NCI-H2081 treated with DMSO at 0.1 percent for 48 hours (cell line): ENCODE data around the gene PIMREG.

Source experiments
- DNase-seq: peaks from one replicate; lab custom pipeline; 2025; lab: John Stamatoyannopoulos, UW

PIMREG gene

DNA sequence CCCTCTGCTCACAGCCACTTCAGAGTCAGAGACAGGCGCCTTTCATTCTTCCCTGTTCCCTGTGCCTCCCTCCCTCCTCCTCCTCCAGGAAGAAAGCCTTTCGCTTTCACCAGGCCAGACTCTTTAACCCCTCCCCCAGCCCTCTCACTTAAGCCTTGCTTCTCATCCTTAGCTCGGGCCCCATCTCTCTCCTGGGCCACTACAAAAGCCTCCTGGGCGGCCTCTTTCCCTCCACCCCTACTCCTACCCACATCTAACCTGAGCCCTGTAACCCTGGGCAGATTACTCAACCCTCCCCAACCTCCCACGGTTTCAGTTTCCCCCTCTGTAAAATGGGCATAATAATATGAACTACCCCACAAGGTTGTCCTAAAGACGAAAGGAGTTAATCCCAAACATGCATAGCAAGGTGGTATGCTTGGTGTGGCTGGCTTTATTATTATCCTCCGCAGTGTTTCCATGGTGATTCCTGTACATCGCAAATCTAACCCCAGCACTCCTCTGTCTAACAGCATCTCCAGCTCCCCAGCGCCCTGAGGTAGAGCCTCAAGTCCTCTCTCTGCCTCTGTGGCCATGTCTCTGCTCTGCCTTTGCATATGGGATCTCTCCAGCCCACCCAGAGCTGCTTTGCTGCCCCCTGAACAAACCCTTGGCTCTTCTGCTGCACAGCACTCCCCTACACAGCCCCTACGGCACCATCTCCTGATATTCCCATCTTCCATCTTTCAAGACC lies 17.7 kb downstream of the PIMREG start:
- DNase-seq, result no peak

DNA sequence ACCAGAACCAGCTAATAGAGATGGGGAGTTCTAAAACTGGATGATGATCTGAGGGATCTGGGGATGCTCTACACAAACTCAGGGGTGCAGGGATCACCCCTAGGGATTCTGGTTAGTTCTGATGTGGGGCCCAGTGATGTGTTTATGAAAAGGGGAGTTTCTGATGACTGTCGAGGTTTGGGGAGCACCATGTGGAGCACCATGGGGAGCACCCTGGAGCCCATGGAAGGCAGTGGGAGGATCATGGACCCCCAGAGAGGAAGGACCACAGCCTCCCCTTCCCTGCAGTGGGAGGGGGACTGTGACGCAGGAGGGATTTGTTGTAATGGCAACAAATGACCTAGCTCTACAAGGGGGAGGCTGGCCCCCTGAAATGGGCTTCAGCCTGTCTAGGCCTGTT lies 18.4 kb downstream of the PIMREG start:
- no peak for DNase-seq

DNA sequence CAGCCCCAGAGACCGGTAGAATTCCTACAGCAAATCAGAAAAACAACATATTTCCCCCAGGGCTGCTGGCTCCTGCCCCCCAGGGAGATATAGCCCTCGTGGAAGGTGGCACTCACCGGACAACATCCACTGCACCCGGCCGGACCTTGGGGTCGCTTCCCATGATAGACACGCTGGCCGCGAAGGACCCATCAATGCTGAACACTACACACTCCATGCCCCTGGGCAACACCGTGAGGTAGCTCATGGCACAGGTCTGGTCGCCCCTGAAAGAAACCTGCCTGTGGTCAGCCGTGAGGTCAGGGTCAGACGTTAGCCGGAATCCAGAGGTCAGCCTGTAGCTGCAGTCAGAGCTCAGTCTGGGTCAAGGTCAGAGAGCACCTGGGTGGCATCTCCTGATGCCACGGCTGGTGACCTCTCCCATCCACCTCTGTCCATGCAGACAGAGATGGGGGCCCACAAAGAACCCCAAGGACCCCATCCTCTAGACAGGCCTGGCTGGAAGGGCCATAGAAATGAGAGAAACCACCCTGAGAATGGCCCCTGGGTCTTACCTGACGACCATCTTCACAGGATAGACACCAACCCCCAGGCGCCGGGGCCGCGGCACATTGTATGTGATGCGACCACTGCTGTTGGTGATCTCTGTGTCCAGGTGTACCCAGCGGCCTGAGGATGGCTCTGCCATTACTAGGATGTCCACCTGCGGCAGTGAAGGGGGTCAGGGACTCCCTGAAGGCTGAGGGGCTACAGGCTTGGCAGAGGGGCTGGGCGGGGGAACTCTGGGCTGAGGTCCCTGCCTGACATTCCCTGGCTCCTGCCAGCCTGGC lies 19.6 kb downstream of the PIMREG start:
- no peak for DNase-seq

DNA sequence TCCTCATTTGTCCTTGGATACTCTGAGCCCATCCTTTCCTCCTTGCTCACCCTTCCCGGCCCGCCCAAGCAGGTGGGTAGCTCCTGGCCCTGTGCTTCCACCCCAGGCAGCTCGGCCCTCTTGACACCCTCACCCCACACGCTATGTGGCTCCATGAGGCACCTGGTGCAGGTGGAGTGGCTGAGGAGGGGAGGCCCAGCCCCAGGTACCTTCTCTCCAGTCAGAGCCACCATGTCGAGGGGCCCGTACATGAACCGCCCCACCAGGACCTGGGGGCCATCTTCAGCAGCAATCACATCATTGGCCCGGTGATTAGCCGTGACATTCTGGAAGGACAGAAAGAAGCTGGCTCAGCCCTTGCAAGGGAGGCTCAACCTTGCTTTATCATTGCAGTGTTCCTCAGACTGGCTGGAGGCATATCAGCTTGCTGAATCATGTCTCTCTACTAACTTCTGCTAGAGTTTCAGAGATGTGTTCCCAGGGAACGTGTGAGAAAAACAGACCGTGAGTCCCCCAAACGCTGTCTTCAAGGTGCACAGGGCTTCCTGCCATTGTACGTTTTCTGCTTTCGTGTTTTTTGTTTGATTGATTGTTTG lies 20.3 kb downstream of the PIMREG start:
- no peak for DNase-seq

DNA sequence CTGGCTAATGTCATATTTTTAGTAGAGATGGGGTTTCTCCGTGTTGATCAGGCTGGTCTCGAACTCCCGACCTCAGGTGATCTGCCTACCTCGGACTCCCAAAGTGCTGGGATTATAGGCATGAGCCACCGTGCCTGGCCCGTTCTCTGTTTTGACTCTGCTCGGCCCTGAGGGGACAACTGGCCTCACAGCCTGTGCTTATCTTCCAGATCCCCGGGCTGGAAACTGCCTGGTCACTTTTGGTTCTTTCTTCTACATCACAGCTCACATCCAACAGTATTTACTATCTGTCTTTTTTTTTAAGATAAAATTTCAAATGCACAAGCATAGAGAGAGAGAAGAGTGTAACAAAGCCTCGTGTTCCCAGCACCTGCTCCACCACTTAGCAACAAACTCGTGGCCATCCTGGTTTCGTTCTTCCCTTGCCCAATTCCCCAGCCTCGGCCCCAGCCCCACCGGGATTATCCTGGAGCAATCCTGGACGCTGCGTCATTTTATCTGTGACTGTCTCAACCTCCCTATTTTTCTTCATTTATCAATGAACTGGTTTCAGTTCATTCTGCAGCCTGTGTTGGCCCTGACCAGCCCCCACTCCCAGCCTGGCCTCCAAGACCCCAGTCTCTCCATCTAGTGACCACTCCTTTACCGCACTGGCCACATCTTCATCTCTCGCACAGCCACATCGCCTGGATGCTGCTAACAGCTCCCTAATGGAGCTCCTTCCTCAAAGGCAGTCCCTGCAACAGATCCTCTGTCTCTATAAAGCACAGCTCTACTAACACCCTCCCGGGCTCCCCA lies 21.1 kb downstream of the PIMREG start:
- DNase-seq, result no peak

DNA sequence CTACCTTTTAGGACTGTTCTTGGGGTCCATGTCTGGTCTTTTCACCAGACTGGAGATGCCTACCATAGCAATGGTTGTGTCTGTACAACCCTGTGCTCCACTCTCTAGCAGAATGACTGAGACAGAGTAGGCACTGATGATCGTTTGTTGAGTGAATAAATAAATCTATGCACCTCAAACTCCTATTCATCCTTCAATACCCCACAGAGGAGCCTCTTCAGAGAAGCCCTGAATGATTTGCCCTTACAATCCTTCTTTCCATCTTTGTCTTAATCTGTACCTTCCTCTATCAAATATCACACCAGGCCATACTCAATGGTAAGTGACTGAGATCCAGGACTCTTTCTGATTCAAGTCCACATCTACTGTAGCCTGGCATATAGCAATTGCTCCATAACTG lies 23.3 kb downstream of the PIMREG start:
- DNase-seq, result no peak

DNA sequence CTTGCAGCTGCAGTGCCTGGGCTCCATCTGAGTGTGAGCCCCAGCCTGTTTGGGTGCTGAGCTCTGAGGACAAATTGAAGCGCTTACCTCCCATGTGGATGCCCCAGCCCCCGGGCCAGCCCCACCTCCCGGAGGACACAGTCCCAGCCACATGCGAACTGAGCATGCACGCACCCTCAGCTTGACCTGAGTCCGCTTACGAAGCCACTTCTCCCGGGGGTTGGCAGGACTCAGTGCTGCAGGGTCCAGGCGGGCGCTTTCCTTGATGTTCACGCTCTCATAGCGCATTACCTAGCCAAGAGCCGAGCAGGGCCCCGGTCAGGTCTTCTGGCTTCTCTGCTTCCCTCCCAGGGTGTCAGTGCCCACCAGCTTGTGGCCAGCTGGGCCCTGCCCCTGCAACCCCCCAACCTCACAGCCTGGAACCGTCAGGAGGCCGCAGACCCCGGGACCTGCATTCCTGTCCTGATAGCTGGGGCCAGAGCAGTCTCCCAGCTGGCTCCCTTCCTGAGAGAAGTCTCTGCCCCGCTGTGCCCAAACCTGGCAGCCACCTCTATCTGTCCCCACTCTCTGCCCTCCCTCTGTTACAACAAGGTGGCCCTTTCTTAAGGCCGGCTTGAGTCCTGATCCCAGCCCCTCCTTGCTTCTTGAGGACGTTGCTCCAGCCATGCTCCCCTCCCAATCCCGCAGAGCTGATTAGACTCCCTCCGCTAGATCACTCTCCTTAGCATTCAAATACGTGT lies 24.0 kb downstream of the PIMREG start:
- no peak for DNase-seq

DNA sequence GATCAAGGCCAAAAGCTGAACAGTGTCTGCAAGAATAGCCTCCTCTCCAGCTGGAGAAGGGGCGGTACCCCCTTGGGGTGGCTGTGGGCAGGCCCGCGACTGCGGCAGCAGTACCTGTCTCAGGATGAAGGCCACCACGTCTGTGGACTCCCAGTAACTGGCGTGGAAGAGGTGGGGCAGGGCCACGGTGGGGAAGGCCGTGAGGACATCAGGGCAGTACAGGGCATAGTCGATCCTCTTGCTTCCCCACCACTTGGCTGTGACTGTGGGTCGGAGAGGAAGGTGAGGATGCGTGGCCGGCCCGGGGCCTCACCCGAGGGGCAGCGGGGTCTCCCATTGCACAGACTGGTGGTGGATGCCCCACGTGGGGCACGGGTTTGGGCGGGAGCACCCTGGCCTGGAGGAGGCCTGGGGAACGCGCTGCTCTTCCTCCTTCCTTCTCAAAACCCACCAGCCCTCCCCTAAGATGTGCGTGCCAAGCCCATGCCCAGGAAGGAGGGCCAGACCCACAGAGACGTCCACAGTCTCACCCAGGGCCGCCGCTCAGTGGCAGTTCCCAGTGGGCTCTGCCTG lies 26.0 kb downstream of the PIMREG start:
- no peak for DNase-seq

DNA sequence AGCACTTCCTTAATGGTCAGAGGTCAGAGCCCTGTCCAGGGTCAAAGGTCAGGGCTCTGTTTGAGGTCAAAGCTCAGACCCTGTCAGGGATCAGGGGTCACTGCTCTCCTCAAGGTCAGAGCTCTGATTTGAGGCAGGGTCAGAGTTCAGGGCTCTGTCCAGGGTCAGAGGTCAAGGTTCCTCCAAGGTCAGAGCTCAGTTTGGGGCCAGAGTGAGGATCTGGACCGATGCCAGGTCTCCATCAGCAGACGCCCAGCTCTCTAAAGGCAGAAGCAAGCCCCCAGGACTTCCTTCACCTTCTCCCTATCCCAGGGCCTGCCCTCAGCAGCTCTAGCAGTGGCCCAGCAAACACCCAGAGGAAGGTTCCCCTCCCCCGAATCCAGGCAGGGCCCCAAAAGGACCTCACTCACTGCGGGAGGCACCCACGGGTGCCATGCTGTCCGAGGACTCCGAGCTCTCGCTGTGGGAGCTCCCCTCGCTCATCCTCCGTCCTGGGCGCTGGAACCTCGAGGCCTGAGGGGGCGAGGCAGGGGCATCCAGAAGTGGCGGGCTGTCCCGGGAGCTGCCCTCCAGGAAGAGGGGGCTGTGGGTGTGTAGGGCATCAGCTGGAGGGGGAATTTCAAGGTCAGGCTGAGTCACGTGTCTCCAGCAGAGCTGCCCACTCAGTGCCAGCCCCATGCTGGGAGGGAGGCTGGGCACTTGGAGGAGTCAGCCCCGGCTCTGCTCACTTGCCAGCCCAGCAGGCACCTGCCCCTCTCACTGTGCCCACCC lies 26.7 kb downstream of the PIMREG start:
- DNase-seq, result no peak

DNA sequence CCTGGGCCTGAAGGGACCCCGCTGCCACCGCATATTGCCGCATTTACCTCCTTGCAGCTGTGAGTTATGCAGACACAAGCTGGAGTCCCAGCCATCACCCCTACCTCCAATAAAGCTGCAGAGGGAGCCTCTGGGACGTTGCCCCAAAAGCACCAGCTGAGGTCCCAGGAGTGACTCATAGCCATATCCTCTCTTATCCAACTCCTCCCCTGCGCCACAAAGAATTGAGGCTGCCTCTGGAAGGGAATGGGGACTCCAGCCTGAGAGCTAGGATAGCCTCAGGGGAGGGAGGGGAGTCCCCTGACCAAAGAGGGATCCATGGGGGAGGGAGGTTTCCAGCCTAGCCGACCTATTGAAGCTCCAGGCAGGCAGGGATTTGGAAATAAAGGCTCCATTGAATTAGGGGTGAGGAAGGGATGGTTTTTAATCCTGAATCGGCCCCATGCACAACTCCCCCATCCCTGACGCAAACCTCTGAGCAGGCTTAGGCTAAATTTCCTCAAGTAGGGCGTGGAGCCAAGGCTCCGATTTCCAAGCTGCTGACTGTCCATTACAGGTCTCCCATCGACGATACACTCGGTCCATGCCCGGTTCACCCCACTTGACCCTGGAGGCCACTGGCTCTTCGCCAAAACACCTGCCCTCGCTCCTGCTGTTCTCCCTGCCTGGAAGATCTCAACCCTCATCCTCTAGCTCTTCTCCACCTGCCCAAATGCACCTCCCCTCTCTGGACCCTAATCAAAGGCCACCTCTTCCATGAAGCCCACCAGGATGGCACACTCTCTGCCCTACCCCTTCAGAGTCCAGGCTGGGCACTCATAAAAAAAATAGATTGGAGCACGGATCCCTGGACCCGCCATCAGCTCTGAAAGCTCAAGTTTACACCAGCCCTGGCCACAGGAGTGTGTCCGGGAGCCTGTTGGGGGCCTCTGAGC lies 27.5 kb downstream of the PIMREG start:
- DNase-seq, result no peak

DNA sequence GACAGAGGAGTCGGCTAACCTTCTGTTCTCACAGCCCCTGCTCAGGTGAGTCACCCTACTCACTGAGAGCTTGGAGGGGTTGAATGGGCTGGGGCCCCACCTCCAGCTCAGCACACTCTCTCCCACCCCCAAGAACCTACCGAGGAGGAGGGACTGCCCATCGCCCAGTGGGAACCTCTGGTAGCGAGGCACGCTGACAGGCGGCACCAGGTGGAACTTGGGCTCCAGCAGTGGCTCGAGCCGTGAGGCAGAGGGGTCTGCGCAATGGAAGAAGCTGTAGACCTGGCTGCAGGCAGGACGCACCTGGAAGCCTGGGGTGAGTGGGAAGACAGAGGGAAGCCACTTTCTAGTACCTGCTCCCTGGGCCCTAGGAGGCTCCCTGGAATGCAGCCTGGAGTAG lies 28.3 kb downstream of the PIMREG start:
- DNase-seq, result no peak

DNA sequence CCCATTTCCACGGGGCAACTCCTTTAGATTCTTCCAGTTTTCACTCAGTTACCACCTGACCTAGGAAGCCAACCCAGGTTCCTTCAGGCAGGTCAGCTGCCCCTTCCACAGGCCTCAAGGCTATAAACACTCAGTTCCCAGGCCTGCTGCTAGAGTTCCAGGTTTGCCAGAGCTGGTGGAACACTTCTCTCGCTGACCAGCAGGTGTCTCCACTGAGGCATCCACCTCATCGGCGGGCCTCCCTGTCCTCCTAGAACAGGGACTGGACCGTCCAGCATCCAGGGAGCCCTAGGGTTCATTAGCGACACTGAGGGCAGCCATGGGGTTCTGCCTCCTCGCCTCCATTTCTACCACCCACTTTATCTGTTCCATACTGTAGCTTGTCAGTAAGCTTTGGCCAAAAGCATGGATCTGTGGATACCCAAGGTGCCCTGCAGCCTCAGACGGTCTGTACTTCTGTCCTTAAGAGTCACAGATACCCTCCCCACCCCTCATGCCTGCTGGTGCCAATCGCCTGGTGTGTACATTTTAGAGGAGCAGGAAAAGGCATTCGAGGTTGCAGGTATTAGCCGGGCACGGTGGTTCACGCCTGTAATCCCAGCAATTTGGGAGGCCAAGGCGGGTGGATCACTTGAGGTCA lies 29.0 kb downstream of the PIMREG start:
- no peak for DNase-seq

DNA sequence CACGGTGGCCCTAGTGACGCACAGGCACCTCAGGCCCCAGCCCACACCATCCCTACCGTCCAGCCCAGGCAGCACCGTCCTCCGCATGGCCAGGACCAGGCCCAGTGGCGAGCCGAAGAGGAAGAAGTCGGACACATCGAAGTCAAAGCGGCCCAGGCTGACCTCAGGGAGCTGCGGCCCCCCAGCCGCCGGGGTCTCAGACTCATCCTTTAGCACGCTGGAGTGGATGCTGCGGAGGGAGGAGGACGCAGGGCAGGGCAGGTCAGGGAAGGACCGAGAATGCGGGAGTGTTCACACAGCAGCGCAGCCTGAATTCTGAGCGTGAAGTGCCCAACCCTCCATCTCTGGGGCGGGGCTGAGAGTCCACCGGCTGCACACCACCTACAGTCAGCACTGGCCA lies 30.1 kb downstream of the PIMREG start:
- DNase-seq, result no peak

DNA sequence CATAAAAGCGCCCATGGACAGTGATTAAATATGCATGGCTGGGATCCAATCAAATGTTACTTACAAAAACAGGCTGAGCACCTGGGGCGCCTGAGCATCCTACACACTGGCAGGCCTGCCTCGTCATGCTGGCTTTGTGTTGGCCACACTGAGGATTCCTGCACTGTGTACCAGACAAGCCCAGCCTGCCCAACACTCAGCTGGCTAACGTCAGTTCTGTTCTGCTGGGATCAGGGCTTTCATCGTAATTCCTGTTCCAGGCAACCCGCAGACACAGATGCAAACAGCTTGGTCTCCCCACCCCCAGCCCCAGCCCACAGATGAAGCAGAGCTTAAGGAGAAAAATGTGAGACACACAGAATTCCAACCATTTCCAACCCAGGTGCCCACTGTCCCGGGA lies 30.7 kb downstream of the PIMREG start:
- no peak for DNase-seq

DNA sequence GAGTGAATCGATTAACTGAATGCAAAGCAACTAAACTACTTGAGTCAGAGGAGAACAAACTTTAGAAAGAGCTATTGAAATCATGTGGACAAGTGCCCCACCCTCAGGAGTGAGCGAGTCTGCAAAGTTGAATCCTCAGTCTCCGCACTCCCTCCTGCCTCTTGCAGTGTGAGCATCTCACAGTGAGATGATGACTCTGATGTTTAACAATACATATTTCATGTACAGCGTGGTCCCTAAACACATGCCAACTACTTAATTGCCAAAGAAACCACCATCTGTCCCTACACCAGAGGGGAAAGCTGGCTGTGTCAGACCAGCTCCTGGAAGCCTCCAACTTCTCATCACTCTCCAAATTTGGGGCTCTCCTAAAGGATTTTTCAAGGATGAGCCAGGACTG lies 31.2 kb downstream of the PIMREG start:
- DNase-seq, result no peak

DNA sequence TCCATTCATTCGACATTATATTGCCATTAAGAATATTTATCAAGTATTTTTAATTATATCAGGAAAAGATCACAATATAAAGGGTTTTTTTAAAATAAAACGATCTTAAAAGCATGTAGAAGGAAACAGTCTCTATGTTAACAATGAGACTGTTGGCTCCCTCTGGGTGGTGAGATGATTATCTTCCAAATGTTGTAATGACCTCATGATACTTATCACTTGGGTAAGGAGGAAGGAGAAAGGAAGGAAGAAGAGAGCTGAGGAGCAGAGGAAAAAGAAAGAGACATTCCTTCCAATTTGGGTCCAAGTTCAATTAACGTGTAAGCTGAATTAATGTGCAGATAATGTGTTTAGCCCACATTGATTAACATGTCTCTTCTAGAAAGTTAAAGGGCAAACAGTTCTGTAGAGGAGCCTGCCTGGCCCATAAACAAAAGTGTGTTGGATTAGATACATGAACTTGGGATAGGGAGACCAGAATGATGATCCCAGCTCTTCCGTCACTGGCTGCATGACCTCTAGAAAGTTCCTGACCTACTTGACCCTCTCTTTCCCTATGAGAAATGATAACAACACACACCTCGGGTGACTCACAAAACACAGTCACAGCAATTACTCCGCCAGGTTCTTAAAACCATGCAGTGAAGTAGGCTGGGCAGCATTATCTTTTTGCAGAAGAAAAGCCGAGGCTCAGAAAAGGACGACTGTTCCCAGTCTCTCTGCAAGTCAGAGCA lies 32.0 kb downstream of the PIMREG start:
- no peak for DNase-seq

DNA sequence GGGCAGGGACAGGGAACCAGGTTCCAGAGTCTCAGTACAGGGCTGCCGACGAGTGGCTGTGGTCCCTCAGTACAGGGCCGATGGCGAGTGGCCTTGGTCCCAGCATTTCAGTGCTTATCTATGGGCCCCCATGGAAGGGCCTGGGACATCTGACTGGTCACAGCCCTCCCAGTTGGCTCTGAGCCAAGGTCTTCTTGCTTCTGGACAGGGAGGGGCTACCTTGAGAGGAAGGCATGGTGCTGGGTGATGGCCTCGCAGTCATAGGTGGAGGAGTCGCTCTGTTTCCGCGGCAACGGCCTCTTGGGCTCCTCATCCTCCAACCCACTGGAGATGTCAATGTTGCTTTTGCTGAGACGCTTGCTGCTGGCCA lies 32.5 kb downstream of the PIMREG start:
- no peak for DNase-seq

DNA sequence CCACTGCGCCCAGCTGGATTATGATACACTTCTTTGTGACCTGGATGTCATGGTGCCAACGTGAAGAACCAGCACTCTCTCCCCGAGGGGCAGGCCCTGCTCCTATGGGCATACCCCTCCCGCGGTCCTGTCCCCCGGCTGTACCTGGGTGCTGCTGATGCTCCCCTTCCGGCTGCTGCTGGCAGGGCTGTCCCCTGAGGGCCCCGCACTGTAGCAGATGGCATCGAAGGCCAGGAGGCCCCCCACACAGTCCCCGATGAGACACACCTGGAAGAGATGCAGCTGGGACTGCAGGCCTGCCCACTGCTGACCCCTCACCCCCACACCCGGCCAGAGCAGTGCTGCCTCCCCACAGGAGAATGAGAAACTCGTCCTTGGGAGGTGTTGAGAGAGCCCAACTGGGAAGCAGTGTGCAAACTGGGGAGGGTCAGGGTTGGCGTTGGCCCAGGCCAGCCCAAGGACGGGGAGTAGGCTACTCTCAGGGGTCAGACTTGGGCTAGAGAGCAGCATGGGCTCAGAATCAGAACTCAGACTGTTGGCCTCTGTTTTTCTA lies 33.7 kb downstream of the PIMREG start:
- DNase-seq, result no peak
